K562 (cell line): ENCODE data around the gene ACOT7. TPM values are rescaled to one million over a fixed set of nuclear protein-coding genes. Genes with fewer than 3 reads are reported as not detected.

Experiments used
- BMI1 ChIP-seq: fragments of 150-350 bp; IDR thresholded peaks from 2 replicates; pipeline ENCODE4 v1.6.1; 2014; ENCODE audit warnings: low read length
- CBX2 ChIP-seq: fragments of 200-600 bp; sonication (generic); IDR thresholded peaks from one replicate; pipeline ENCODE4 v1.6.1; 2012; ENCODE audit warnings: mild to moderate bottlenecking, low read length, inconsistent platforms; ENCODE audit not compliant: insufficient read depth, poor library complexity, severe bottlenecking
- CSDE1 ChIP-seq, 2 experiments: fragments of 450-650 bp; IDR thresholded peaks; 2 replicates each; pipeline ENCODE4 v1.6.1; 2016; ENCODE audit warnings: mild to moderate bottlenecking in 1 of 2
- E2F3 ChIP-seq: fragments of 250-450 bp; sonication (Bioruptor Pico); IDR thresholded peaks from 2 replicates; pipeline ENCODE4 v1.4.0; 2020; ENCODE audit warnings: mild to moderate bottlenecking
- EGR1 ChIP-seq: fragments of 450-650 bp; conservative IDR thresholded peaks from 2 replicates; pipeline ENCODE4 v1.6.1; 2017; ENCODE audit warnings: mild to moderate bottlenecking
- ETV1 ChIP-seq: fragments of 450-650 bp; conservative IDR thresholded peaks from 2 replicates; pipeline ENCODE4 v1.6.1; 2016; ENCODE audit warnings: missing genetic modification characterization, control low read depth, low read depth, missing compliant biosample characterization
- GTF2E2 ChIP-seq: fragments of 200-800 bp; sonication (Bioruptor generic); IDR thresholded peaks from 2 replicates; pipeline ENCODE4 v1.6.1; 2016; ENCODE audit warnings: missing genetic modification characterization, missing compliant biosample characterization
- HMGN3 ChIP-seq: IDR thresholded peaks from 2 replicates; pipeline ENCODE4 v1.6.1; 2011; ENCODE audit warnings: borderline replicate concordance, low read depth, mild to moderate bottlenecking, mixed read lengths, low read length; ENCODE audit not compliant: insufficient read length; ENCODE audit errors: extremely low read depth
- HNRNPUL1 ChIP-seq: fragments of 200-400 bp; formaldehyde crosslinking; IDR thresholded peaks from 2 replicates; pipeline ENCODE4 v1.6.1; 2017; ENCODE audit warnings: low read length
- KDM2B ChIP-seq: fragments of 250-450 bp; sonication (Bioruptor Pico); IDR thresholded peaks from 2 replicates; pipeline ENCODE4 v1.8.0; 2021; ENCODE audit warnings: mild to moderate bottlenecking, moderate library complexity
- NONO ChIP-seq, 2 experiments: fragments of 200-400 bp in 1 of 2; fragments of 450-650 bp in 1 of 2; formaldehyde crosslinking in 1 of 2; IDR thresholded peaks; 2 replicates each; pipeline ENCODE4 v1.6.1; 2017; ENCODE audit warnings: low read depth in 2 of 2, mild to moderate bottlenecking in 2 of 2, moderate library complexity in 2 of 2, low read length in 1 of 2
- RBM25 ChIP-seq: fragments of 200-400 bp; formaldehyde crosslinking; IDR thresholded peaks from 2 replicates; pipeline ENCODE4 v1.6.1; 2018; ENCODE audit warnings: low read length, low read depth, moderate library complexity; ENCODE audit not compliant: severe bottlenecking
- STAT5A ChIP-seq: IDR thresholded peaks from 2 replicates; pipeline ENCODE4 v1.6.1; 2012; ENCODE audit warnings: low read length, inconsistent platforms, borderline replicate concordance
- SUPT5H ChIP-seq: fragments of 450-650 bp; IDR thresholded peaks from 2 replicates; pipeline ENCODE4 v1.6.1; 2016
- ZBTB17 ChIP-seq: fragments of 450-650 bp; formaldehyde crosslinking; IDR thresholded peaks from 2 replicates; pipeline ENCODE4 v1.4.0; 2020; ENCODE audit warnings: mild to moderate bottlenecking
- ZBTB8A ChIP-seq: fragments of 450-650 bp; IDR thresholded peaks from 2 replicates; pipeline ENCODE4 v1.6.1; 2018; ENCODE audit warnings: mild to moderate bottlenecking, moderate library complexity; ENCODE audit not compliant: partially characterized antibody
- ZNF133 ChIP-seq: fragments of 250-450 bp; sonication (Bioruptor Pico); IDR thresholded peaks from 2 replicates; pipeline ENCODE4 v1.4.0; 2020; ENCODE audit warnings: mild to moderate bottlenecking
- polyA plus RNA-seq, 8 experiments: library from polyadenylated mRNA; depleted of rRNA in 4 of 8; stranded (reverse) in 5 of 8; unstranded in 3 of 8; fragments of >200 nt; fragmentation: Nextera tagmentation in 2 of 8; fragmentation: Illumina TruSeq in 1 of 8; extraction: Ambion mirVana in 2 of 8; extraction: Trizol in 1 of 8; gene quantifications; 2 replicates each; pipeline versions ENCODE4 v1.2.1 to v1.2.3, GENCODE V29; 2011 to 2014; ENCODE audit warnings: inconsistent platforms in 1 of 8, missing spikeins in 1 of 8
- total RNA-seq, 7 experiments: library from RNA; depleted of rRNA in 6 of 7; stranded (reverse); fragments of >200 nt in 6 of 7; fragmentation: Illumina TruSeq in 2 of 7; extraction: Trizol in 2 of 7; gene quantifications; 2 replicates each; pipeline versions ENCODE4 v1.2.1 to v1.2.3, GENCODE V29; 2011 to 2021; ENCODE audit warnings: low replicate concordance in 1 of 7
- TF ChIP-seq, protein P1 (sequence below): fragments of 450-650 bp; IDR thresholded peaks from 2 replicates; pipeline ENCODE4 v1.6.1; 2016
- TF ChIP-seq, protein P2 (sequence below), 2 experiments: fragments of 250-450 bp in 1 of 2; fragments of 450-650 bp in 1 of 2; sonication (Bioruptor Pico) in 1 of 2; IDR thresholded peaks; 2 replicates each; pipeline versions ENCODE4 v1.6.1 to v1.8.0; 2016 to 2021; ENCODE audit warnings: mild to moderate bottlenecking in 2 of 2, moderate library complexity in 2 of 2, missing compliant biosample characterization in 1 of 2, missing genetic modification characterization in 1 of 2
- TF ChIP-seq, protein P3 (sequence below): fragments of 450-650 bp; IDR thresholded peaks from 2 replicates; pipeline ENCODE4 v1.6.1; 2016; ENCODE audit warnings: antibody characterized with exemption
- TF ChIP-seq, protein P4 (sequence below): fragments of 450-650 bp; formaldehyde crosslinking; conservative IDR thresholded peaks from 2 replicates; pipeline ENCODE4 v1.4.0; 2022; ENCODE audit warnings: mild to moderate bottlenecking, missing genetic modification characterization

ACOT7 gene
- total and polyA plus RNA-seq, 9 of the 15 experiments (the other 6 are each of a cell fraction or from before 2014, with no cell fraction given): 7.0 to 92.6 (median 37.2) TPM

DNA sequence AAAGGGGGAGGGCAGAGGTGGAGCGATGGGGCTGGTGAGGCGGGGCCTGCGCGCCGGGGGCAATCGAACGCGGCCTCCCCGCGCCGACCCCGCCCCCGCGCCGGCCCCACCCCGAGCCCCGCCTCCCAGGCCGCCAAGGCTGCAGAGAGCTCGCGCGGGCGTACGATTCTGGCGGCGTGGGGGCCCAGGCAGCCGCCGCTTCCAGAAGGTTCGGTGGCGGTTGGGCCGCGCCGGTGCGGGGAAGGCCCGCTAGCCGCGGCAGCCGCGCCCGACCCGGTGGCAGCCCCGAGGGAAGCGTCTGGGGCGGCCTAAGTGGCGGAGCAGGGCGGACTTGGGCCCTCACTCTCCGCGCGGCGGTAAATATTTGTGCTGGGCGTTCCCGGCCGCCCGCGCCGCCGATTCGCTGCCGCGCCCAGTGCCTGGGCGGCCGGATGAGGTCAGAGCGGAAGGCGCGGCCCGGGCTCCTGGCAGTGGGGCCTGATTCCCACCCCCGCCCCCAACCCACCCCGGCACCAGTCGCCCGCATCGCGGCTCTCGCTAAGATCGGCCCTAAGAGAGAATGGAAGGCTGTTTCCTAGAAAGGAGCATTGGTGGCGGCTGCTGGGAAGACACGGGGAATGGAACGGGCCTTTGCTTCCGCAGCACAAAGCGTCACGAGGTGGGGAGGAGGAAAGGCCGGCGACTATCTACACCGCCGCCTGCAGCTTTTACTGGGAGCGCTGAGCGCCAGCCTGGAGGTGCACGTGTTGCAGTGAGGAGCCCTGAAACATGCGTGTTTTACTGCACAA, at the start of gene ACOT7 (continued):
- TF ChIP-seq, protein P1, sequence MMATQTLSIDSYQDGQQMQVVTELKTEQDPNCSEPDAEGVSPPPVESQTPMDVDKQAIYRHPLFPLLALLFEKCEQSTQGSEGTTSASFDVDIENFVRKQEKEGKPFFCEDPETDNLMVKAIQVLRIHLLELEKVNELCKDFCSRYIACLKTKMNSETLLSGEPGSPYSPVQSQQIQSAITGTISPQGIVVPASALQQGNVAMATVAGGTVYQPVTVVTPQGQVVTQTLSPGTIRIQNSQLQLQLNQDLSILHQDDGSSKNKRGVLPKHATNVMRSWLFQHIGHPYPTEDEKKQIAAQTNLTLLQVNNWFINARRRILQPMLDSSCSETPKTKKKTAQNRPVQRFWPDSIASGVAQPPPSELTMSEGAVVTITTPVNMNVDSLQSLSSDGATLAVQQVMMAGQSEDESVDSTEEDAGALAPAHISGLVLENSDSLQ: no peak
- TF ChIP-seq, protein P2, sequence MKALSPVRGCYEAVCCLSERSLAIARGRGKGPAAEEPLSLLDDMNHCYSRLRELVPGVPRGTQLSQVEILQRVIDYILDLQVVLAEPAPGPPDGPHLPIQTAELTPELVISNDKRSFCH (CRISPR knock-in tag; IDR thresholded peaks at IDR 0.05): no peak
- TF ChIP-seq, protein P2 (tag; IDR thresholded peaks at IDR 0.05): no peak
- TF ChIP-seq SUPT5H (peak; percentile 85), ZNF133 (no peak), ZBTB8A (no peak), GTF2E2 (no peak), CBX2 (no peak), ETV1 (tag) (peak; percentile 88), ZBTB17 (no peak), KDM2B (CRISPR knock-in tag) (peak; percentile 67; the same call in 1 of the 2 replicates), E2F3 (CRISPR knock-in tag) (peak; percentile 67; the same call in 1 of the 2 replicates), EGR1 (no peak; the same call in none of the 2 replicates), NONO (IDR thresholded peaks at IDR 0.05; ENCODE audit: low read depth in 2 of 2, low read length in 1 of 2) (peak; percentile 93 to 94), HNRNPUL1 (no peak), HMGN3 (peak; percentile 89), STAT5A (0 out of 2 replicates have a peak, but pooled peaks have one; percentile 3), RBM25 (peak; percentile 53), BMI1 (no peak), CSDE1 (IDR thresholded peaks at IDR 0.05) (no peak)
- TF ChIP-seq, protein P3, sequence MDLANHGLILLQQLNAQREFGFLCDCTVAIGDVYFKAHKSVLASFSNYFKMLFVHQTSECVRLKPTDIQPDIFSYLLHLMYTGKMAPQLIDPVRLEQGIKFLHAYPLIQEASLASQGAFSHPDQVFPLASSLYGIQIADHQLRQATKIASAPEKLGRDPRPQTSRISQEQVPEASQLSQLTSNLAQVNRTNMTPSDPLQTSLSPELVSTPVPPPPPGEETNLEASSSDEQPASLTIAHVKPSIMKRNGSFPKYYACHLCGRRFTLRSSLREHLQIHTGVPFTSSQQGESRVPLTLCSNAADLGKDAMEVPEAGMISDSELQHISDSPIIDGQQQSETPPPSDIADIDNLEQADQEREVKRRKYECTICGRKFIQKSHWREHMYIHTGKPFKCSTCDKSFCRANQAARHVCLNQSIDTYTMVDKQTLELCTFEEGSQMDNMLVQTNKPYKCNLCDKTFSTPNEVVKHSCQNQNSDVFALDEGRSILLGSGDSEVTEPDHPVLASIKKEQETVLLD: peak; percentile 37; the same call in 1 of the 2 replicates
- TF ChIP-seq, protein P4, sequence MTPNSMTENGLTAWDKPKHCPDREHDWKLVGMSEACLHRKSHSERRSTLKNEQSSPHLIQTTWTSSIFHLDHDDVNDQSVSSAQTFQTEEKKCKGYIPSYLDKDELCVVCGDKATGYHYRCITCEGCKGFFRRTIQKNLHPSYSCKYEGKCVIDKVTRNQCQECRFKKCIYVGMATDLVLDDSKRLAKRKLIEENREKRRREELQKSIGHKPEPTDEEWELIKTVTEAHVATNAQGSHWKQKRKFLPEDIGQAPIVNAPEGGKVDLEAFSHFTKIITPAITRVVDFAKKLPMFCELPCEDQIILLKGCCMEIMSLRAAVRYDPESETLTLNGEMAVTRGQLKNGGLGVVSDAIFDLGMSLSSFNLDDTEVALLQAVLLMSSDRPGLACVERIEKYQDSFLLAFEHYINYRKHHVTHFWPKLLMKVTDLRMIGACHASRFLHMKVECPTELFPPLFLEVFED (CRISPR knock-in tag): no peak
